ENCODE results near the gene FAM53B. TPM values are rescaled to one million over a fixed set of nuclear protein-coding genes. Genes with fewer than 3 reads are reported as not detected.

FAM53B gene
- total RNA-seq, 2 experiments from 2014 or later, result 56.6 to 58.5 TPM

DNA sequence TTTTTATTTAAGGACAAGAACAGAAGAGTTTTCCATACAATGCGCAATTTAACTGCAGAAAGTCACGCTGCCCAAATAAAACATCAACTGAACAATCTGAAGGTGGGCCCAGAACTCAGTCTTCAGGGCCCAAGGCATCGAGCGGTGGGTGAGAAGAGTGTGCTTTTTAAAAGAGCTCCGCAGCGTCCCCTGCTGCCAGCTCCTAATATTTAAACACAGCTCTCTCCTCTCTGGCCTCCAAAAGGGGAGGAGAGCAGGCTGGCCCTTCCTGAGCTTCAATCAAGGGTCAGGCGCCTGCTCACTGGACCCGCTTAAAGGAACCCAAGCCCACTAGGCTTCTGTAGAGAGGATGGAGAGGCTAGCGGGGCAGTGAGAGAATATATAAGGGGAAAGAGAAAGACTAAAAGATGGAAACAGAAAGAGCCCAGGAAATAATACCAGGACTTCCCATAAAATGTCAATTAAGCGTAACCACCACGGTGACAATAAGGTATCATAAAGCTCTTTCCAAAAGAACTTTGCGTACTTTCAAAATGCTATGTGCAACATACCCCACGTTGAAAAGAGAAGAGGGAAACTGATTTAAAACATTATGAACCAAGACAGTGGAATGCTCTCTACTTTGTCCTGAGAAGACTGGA lies 2.8 kb downstream of the FAM53B start:
- intact Hi-C loops (cut with micrococcal nuclease; ENCODE audit: unreplicated experiment), result loop anchor here (1.0 to 5.0 kb wide), 7 partner anchors 22 to 279 kb away; partner anchors contain the start of gene LHPP

DNA sequence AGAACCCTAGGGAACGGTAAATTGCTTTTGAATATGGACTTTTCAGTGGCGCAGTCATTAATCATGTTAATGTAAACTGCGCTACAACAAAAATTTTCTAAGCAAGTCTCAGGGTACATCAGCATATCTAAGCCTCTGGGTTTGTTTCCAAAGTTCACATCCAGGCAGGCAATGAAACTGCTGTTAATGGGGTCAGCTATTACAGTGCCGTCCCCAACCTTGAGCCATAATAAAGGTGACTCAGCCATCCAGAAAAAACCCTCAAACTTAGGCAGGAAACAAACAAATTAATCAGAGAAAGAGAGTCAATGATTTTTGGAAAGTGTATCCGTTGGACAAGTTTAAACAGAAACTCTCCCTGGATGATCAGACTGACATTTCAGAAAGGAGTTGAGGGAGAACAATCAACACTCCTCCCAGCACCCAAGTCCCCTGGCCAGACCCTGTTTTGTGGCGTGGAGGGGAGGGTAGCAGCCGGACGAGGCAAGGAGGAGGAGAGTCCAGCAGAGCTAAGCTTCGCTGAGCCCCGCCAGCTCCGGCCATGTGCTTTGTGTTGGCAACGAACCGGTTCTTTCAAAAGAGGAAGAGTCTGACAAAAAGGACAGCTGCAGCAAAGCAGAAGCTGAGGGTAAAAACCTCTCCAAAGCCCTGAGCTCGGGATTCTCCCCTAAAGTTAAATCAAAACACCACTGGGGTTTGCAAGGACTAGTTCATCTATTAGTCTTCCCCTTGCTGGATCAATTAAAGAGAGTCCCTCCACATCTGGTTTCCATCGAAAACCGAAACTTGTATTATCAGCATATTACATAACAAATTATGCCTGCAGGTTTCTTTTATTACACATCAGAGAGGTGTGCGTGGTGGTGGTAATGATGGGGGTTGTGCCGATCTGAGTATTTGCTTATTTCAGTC lies 3.6 kb downstream of the FAM53B start:
- Histone ChIP-seq H4K20me1 (ENCODE audit: insufficient read depth, low read length) (no peaks in the 10 kb centered on the region; the same call in 1 of the 2 replicates), H3K4me1 (ENCODE audit: insufficient read depth, low read length, poor library complexity, severe bottlenecking) (peaks cover 76% of the 10 kb centered on the region), H3K4me2 (ENCODE audit: low read length) (peak overlapping the region; percentile 90), H3K79me2 (ENCODE audit: insufficient read depth, low read depth, low read length) (peaks cover 86% of the 10 kb centered on the region), H2AFZ (ENCODE audit: low read length) (no peak overlapping the region), H3K36me3 (ENCODE audit: insufficient read depth, low read length) (peaks cover 20% of the 10 kb centered on the region; the same call in 1 of the 2 replicates), H3K4me3 (ENCODE audit: low read depth, low read length, poor library complexity, severe bottlenecking) (peak overlapping the region; percentile 95), H3K9me2 (ENCODE audit: insufficient read depth, low read length) (no peaks in the 10 kb centered on the region), H3K9me3 (ENCODE audit: low read length) (no peaks in the 10 kb centered on the region), H3K27ac (ENCODE audit: low read depth, low read length, poor library complexity, severe bottlenecking) (peak overlapping the region; percentile 92)
- CTCF ChIA-PET (ENCODE audit: unreplicated experiment), result interaction anchor here (0.6 to 2.7 kb wide), 11 partner anchors 17 to 200 kb away, joined by 3 to 17 read pairs (median 4); no protein-coding TSS in a partner anchor
- POLR2A ChIA-PET, result interaction anchor here (0.6 to 4.1 kb wide), 27 partner anchors 11 to 661 kb away, joined by 3 to 32 read pairs (median 4); partner anchors contain the start of gene ABRAXAS2
- intact Hi-C loops (cut with micrococcal nuclease; ENCODE audit: unreplicated experiment), result loop anchor here (1.0 to 5.0 kb wide), 7 partner anchors 21 to 278 kb away; partner anchors contain the start of gene LHPP
- TF ChIP-seq EZH2phosphoT487 (IDR thresholded peaks at IDR 0.05; ENCODE audit: borderline replicate concordance, low read depth, low read length), result no peak
- TF ChIP-seq, protein P1, sequence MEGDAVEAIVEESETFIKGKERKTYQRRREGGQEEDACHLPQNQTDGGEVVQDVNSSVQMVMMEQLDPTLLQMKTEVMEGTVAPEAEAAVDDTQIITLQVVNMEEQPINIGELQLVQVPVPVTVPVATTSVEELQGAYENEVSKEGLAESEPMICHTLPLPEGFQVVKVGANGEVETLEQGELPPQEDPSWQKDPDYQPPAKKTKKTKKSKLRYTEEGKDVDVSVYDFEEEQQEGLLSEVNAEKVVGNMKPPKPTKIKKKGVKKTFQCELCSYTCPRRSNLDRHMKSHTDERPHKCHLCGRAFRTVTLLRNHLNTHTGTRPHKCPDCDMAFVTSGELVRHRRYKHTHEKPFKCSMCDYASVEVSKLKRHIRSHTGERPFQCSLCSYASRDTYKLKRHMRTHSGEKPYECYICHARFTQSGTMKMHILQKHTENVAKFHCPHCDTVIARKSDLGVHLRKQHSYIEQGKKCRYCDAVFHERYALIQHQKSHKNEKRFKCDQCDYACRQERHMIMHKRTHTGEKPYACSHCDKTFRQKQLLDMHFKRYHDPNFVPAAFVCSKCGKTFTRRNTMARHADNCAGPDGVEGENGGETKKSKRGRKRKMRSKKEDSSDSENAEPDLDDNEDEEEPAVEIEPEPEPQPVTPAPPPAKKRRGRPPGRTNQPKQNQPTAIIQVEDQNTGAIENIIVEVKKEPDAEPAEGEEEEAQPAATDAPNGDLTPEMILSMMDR (conservative IDR thresholded peaks at IDR 0.05; ENCODE audit: low read length), result no peak
- no TSS peak for BruUV-seq (replicated peaks)
- peak; percentile 84 for DNase-seq (ENCODE audit: low spot score)

More for the DNA sequence above, 2.8 kb downstream of the FAM53B start:
- peak; percentile 87 for DNase-seq (ENCODE audit: low spot score)
- Histone ChIP-seq H3K4me2 (ENCODE audit: low read length) (peak overlapping the region; percentile 90), H3K9me2 (ENCODE audit: insufficient read depth, low read length) (no peaks in the 10 kb centered on the region), H3K4me3 (ENCODE audit: low read depth, low read length, poor library complexity, severe bottlenecking) (peak overlapping the region; percentile 95), H3K27ac (ENCODE audit: low read depth, low read length, poor library complexity, severe bottlenecking) (peak overlapping the region; percentile 92), H3K79me2 (ENCODE audit: insufficient read depth, low read depth, low read length) (peaks cover 78% of the 10 kb centered on the region), H3K9me3 (ENCODE audit: low read length) (no peaks in the 10 kb centered on the region), H2AFZ (ENCODE audit: low read length) (no peak overlapping the region), H3K4me1 (ENCODE audit: insufficient read depth, low read length, poor library complexity, severe bottlenecking) (peaks cover 73% of the 10 kb centered on the region), H3K36me3 (ENCODE audit: insufficient read depth, low read length) (peaks cover 12% of the 10 kb centered on the region; the same call in 1 of the 2 replicates), H4K20me1 (ENCODE audit: insufficient read depth, low read length) (no peaks in the 10 kb centered on the region; the same call in 1 of the 2 replicates)
- POLR2A ChIA-PET, result interaction anchor here (0.6 to 4.1 kb wide), 24 partner anchors 11 to 662 kb away, joined by 3 to 32 read pairs (median 4); partner anchors contain the start of gene ABRAXAS2
- no peak for TF ChIP-seq EZH2phosphoT487 (IDR thresholded peaks at IDR 0.05; ENCODE audit: borderline replicate concordance, low read depth, low read length)
- TF ChIP-seq, protein P1 (conservative IDR thresholded peaks at IDR 0.05; ENCODE audit: low read length), result peak; percentile 90
- CTCF ChIA-PET (ENCODE audit: unreplicated experiment), result interaction anchor here (0.5 to 2.7 kb wide), 11 partner anchors 18 to 200 kb away, joined by 3 to 17 read pairs (median 4); no protein-coding TSS in a partner anchor
- BruUV-seq (replicated peaks), result no TSS peak
